Subcutaneous adipose tissue (tissue), 4 donors: Measurements from ENCODE around the gene PMM2. TPM values are rescaled to one million over a fixed set of nuclear protein-coding genes. Genes with fewer than 3 reads are reported as not detected.

Experiments used
- total RNA-seq, 4 donors: library from RNA; depleted of rRNA; stranded (reverse); fragments of >200 nt; gene quantifications; one replicate each; pipeline ENCODE4 v1.1.0, GENCODE V29; 2016
- TF ChIP-seq, protein P1 (sequence below): fragments of 450-650 bp; IDR thresholded peaks from one replicate; pipeline ENCODE4 v1.5.1; 2016; ENCODE audit warnings: low read depth, mild to moderate bottlenecking, control low read depth, antibody characterized with exemption, moderate library complexity

Gene PMM2
- total RNA-seq, 4 donors from 2014 or later = 25.2 to 46.3 (median 42.4) TPM

DNA sequence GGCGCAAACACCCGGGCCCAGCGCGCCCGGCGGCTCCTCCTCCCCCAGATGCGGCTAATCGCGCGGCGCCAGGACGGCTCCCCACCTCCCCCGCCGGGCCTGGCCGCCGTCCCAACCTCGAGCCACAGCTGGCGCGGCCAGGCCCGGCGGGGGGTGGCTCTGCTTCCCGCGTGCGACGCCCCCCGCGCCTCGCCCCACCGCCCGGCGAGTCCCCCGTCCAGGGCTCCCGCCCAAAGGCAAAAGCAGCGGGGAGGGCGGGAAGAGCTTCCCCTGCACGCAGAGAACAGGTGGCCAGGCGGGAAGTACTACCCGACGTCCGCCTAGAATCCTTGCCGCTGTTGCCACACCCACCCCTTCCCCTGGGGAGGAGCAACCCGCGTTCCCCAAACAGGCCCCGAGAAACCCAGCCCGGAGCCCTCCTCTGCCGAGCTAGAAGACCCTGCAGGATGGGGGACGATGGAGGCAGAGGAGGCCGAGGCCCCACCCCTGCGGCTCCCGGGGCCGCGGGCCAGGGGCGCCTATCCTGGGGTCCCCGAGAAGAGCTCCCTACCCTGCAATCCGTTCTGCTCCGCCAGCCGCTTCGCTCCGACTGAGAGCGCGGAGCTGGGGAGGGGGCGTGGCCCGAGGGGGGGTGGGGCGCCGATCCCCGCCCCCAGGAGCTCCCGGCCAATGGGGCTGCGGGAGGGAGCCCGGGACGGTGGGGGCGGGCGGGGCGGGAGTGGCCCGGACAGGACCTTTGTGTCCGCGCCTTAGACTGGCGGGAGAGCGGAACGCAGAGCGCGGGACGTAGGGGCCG, 71.0 kb downstream of the PMM2 start, which contains the start of gene CARHSP1:
Gene CARHSP1, minus strand, starts transcription at position 591 of the 796 bp plus-strand sequence. CDS start 9,678 bp downstream, outside the sequence.
- TF ChIP-seq, protein P1, sequence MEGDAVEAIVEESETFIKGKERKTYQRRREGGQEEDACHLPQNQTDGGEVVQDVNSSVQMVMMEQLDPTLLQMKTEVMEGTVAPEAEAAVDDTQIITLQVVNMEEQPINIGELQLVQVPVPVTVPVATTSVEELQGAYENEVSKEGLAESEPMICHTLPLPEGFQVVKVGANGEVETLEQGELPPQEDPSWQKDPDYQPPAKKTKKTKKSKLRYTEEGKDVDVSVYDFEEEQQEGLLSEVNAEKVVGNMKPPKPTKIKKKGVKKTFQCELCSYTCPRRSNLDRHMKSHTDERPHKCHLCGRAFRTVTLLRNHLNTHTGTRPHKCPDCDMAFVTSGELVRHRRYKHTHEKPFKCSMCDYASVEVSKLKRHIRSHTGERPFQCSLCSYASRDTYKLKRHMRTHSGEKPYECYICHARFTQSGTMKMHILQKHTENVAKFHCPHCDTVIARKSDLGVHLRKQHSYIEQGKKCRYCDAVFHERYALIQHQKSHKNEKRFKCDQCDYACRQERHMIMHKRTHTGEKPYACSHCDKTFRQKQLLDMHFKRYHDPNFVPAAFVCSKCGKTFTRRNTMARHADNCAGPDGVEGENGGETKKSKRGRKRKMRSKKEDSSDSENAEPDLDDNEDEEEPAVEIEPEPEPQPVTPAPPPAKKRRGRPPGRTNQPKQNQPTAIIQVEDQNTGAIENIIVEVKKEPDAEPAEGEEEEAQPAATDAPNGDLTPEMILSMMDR = no peak

DNA sequence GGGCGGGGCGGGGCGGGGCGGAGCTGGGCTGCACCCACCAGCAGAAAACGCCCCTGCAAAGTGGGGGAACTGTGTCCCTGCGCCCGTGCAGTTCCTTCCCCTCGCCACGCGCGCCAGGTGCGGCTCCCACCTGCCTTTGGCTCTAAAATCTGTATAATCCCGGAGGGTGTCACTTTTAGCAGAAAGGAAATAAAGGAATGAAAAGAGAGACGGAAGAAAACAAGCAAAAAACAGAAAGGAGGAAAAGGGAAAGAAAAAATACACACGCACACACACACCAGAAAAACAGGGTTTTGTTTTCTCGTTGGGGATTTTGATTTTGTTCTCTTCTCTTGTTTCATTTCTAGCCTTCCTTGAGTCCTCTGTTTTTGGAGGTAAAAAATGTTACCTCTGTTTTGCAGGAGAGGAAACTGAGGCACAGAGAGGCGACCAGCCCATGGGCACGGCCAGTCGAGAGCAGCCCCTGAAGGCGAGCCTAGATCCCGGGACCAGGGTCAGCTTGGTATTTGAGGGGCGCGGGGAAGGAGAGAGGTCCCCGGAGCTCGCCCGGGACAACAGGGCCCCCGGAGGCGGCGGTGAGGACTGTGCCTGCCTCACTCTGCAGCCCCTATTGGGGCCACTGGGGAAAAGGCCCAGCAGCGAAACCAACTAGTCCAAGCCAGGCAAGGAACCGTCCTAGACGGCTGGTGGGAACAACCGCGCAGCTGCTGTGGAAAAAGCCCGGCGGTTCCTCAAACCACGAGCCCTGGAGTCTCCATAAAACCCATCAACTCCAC, 71.8 kb downstream of the PMM2 start:
- TF ChIP-seq, protein P1 = no peak

DNA sequence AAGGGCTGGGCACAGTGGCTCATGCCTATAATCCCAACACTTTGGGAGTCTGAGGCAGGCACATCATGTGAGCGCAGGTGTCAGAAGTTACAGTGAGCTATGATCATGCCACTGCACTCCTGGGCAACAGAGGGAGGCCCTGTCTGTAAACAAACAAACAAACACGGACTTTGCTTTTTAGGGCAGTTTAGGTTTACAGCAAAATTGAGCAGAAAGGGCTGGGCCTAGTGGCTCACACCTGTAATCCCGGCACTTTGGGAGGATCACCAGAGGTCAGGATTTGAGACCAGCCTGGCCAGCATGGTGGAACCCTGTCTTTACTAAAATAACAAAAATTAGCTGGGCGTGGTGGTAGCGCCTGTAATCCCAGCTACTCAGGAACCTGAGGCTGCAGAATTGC, 74.4 kb downstream of the PMM2 start:
- TF ChIP-seq, protein P1 = no peak

DNA sequence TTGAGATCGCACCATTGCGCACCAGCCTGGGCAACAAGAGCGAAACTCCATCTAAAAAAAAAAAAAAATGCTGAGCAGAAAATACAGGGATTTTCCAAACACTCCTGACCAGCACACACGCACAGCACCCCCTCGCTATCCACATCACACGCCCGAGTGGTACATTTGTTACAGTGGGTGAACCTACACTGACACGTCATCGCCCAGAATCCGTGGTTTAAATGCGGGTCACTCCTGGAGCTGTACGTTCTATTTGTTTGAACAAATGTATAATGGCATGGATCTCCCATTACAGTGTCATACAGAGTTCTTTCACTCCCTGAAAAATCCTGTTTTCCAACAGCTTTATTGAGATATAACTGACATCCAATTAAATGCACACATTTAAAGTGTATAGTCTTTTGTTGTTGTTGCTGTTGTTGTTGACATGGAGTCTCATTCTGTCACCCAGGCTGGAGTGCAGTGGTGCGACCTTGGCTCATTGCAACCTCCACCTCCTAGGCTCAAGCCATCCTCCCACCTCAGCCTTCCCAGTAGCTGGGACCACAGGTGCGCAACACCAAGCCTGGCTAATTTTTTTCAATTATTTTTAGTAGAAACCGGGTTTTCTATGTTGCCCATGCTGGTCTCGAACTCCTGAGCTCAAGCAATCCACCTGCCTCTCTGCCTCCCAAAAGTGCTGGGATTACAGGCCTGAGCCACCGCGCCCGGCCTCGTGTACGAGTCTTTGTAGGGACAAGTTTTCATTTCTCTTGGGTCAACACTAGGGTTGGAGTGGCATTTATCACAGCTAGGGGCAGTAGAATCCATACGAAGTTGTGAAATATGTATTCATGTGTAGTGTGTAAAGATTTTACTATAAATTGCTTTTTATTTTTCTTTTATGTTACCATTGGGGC, 75.6 kb downstream of the PMM2 start:
- TF ChIP-seq, protein P1 = no peak

DNA sequence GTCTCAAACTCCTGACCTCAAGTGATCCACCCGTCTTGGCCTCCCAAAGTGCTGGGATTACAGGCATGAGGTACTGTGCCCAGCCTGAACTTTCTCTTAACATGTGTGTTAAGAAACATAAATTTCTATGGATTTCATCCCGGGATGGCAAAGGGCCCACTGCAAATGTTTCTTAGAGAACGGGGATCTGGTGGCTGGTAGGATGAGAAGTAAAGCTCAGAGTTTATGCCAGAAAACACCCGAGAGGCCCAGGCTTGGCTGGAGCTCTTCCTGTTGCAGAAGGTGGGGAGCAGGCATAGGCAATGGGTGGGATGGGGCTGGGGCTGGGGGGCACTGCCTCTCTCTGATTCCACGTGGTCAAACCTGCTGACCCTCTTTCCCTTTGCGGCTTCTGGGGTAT, 76.7 kb downstream of the PMM2 start:
- TF ChIP-seq, protein P1 = no peak

DNA sequence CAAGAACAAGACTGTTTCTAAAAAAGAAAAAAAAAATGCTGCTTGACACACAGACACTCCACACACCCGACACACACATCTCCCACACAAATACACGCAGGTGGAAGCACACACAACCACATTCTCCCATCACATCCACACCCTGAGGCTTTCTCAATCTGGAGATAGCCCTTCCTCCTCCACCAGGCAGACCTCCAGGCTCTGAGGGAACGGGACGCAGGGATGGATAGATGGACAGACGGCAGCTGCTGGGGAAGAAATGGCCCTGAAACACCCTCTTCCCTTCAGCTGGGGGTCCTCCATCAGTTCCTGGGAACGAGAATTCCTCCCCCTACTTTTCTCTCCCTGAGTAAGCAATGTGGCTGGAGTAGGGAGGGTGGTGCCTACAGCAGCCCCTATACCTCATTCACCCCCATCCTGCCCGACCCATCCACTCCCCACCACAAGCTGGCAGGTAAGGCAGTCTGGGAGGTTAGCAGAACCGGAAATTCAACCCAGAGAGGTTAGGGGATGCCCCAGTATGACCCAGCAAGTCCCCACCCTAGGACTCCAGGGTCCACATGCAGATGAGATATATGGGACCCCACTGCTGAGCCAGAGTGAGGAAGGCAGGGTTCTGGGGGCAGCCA, 80.4 kb downstream of the PMM2 start:
- TF ChIP-seq, protein P1 = no peak
